Measurements from ENCODE around the gene NAT9.

- no peak for TF ChIP-seq POLR2AphosphoS5 (IDR thresholded peaks at IDR 0.05)
- no peak for TF ChIP-seq CTCF (IDR thresholded peaks at IDR 0.05)
Observed at GRCh38 chr17:74785981-74786360, 9.8 kb upstream of the NAT9 start.
